ENCODE data around the gene NECTIN1. TPM values are rescaled to one million over a fixed set of nuclear protein-coding genes. Genes with fewer than 3 reads are reported as not detected.
A peak's percentile ranks its signal among the peaks of the same experiment; 100 is the strongest.

The NECTIN1 gene
- total and polyA plus RNA-seq, 2 donors (not counting 3 experiments of a cell fraction or from before 2014, with no cell fraction given), result 10.8 to 23.6 TPM

DNA sequence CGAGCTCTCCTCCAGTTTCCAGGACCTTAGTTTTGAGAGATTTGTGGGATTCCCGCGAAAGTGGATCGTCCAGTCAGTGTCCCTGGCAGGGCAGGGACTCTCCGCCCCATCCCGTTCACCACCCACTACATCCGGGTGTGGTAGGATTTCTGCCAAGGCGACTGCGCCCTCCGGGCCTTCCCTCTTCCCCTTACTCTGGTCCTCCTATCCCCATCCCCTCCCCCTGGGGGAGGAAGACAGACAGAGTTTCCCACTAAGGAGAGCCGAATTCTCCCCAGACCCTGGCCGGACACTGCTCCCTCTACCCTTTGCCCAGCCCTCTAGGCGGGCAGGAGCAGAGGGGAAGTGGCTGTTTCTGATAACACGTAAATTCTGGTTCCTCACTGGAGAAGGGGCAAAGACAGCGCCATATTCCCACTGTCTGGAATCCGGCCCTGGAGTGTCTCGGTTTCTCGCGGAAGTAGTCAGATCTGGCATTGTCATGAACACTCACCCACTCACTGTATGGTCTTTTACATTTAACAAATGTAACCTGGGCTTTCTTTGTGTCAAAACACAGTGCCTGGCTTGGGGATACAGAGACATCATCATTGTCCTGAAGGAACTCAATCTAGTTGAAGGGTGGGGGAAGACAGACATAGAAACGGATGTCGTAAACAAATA is 1.1 kb upstream of the NECTIN1 start:
- dilution Hi-C loops (cut with MboI; ENCODE audit: extremely low pct_ligation_motif_present, low sequenced_read_pairs), result no loop called here
- Histone ChIP-seq H3K9ac (replicated peaks; ENCODE audit: extremely low read depth, insufficient read depth, low read length) (no peak overlapping the region), H3K9me1 (replicated peaks; ENCODE audit: control insufficient read depth, extremely low read depth, insufficient read depth, low read length) (no peaks in the 10 kb centered on the region), H3K4me1 (ENCODE audit: control insufficient read depth, extremely low read depth, insufficient read depth, low read length) (peaks cover 32% of the 10 kb centered on the region), H2AFZ (ENCODE audit: low read depth, low read length) (peak overlapping the region; percentile 97), H4K20me1 (replicated peaks; ENCODE audit: control insufficient read depth, extremely low read depth, insufficient read depth, low read length) (no peaks in the 10 kb centered on the region), H3K27ac (ENCODE audit: insufficient read depth, low read depth, low read length) (peak overlapping the region; percentile 24), H3K36me3 (ENCODE audit: control insufficient read depth in 2 of 2, extremely low read depth in 1 of 2, insufficient read depth in 2 of 2, low read length in 2 of 2) (no peaks in the 10 kb centered on the region), H3K9me3 (replicated peaks; ENCODE audit: control insufficient read depth, insufficient read depth, low read length) (no peaks in the 10 kb centered on the region), H3K4me2 (ENCODE audit: insufficient read depth, low read length) (peak overlapping the region; percentile 73), H3K79me2 (ENCODE audit: control insufficient read depth, insufficient read depth, low read length) (peaks cover 2% of the 10 kb centered on the region), H3K27me3 (ENCODE audit: control insufficient read depth in 2 of 2, insufficient read depth in 2 of 2, low read length in 2 of 2) (no peaks in the 10 kb centered on the region), H3K4me3 (replicated peaks in 1 of 3; ENCODE audit: insufficient read depth in 1 of 3, low read depth in 1 of 3, low read length in 3 of 3) (peak overlapping the region; percentile 47 to 65 (median 52))
- CTCF ChIA-PET, result interaction anchor here (0.7 to 4.5 kb wide), 32 partner anchors 8 to 450 kb away, joined by 3 to 128 read pairs (median 6); no protein-coding TSS in a partner anchor
- DNase-seq (ENCODE audit: low read depth, low spot score), result peak; percentile 61
- TF ChIP-seq POLR2A (IDR thresholded peaks at IDR 0.05; ENCODE audit: low read depth, low read length) (peak; percentile 52), FOS (IDR thresholded peaks at IDR 0.05; ENCODE audit: borderline replicate concordance, insufficient read depth, low read length) (no peak), MYC (IDR thresholded peaks at IDR 0.05; ENCODE audit: low read depth, low read length) (no peak)
- peak; percentile 91 for FAIRE-seq
- no TSS peak for BruUV-seq (replicated peaks)
- POLR2A ChIA-PET, result interaction anchor here (1.2 to 1.4 kb wide), 2 partner anchors 35 to 59 kb away, joined by 4 to 5 read pairs; no protein-coding TSS in a partner anchor
- intact Hi-C loops (cut with micrococcal nuclease), result loop anchor here (1.0 to 5.0 kb wide), 10 partner anchors 9 to 482 kb away; partner anchors contain the start of gene OAF

DNA sequence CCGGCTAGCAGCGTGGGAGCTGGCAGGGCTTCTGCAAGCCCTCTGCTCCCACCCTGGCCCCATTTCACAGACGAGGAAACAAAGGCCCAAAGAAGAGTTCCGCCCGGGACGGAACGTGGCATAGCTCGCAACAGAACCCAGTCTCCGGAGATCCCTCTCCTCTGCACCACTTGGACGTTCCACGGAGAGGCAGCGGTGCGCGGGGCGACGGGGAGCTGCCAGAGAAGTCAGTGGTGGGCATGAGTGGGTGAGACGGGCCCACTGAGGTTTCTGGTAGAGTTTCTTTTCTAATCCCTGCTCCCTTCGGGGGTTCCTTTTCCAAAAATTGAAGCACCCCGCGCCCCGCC is 554 bp upstream of the NECTIN1 start:
- Histone ChIP-seq H2AFZ (ENCODE audit: low read depth, low read length) (peak overlapping the region; percentile 97), H3K9me3 (replicated peaks; ENCODE audit: control insufficient read depth, insufficient read depth, low read length) (no peaks in the 10 kb centered on the region), H3K27me3 (ENCODE audit: control insufficient read depth in 2 of 2, insufficient read depth in 2 of 2, low read length in 2 of 2) (no peaks in the 10 kb centered on the region), H3K79me2 (ENCODE audit: control insufficient read depth, insufficient read depth, low read length) (peaks cover 2% of the 10 kb centered on the region), H3K27ac (ENCODE audit: insufficient read depth, low read depth, low read length) (no peak overlapping the region), H3K4me1 (ENCODE audit: control insufficient read depth, extremely low read depth, insufficient read depth, low read length) (peaks cover 35% of the 10 kb centered on the region), H3K36me3 (ENCODE audit: control insufficient read depth in 2 of 2, extremely low read depth in 1 of 2, insufficient read depth in 2 of 2, low read length in 2 of 2) (no peaks in the 10 kb centered on the region), H4K20me1 (replicated peaks; ENCODE audit: control insufficient read depth, extremely low read depth, insufficient read depth, low read length) (no peaks in the 10 kb centered on the region), H3K4me3 (replicated peaks in 1 of 3; ENCODE audit: insufficient read depth in 1 of 3, low read depth in 1 of 3, low read length in 3 of 3) (peak overlapping the region; percentile 47 to 65 (median 52)), H3K9me1 (replicated peaks; ENCODE audit: control insufficient read depth, extremely low read depth, insufficient read depth, low read length) (no peaks in the 10 kb centered on the region), H3K9ac (replicated peaks; ENCODE audit: extremely low read depth, insufficient read depth, low read length) (peak overlapping the region; percentile 24), H3K4me2 (ENCODE audit: insufficient read depth, low read length) (peak overlapping the region; percentile 73)
- DNase-seq (ENCODE audit: low read depth, low spot score) (no peak), FAIRE-seq (peak; percentile 28)
- POLR2A ChIA-PET, result interaction anchor here (0.6 to 1.4 kb wide), 4 partner anchors 35 to 88 kb away, joined by 3 to 5 read pairs (median 4); no protein-coding TSS in a partner anchor
- intact Hi-C loops (cut with micrococcal nuclease) (loop anchor here (1.0 to 5.0 kb wide), 9 partner anchors 8 to 483 kb away; partner anchors contain the start of gene OAF), dilution Hi-C loops (cut with MboI; ENCODE audit: extremely low pct_ligation_motif_present, low sequenced_read_pairs) (no loop called here)
- CTCF ChIA-PET, result interaction anchor here (0.7 to 4.5 kb wide), 36 partner anchors 8 to 483 kb away, joined by 3 to 128 read pairs (median 6); no protein-coding TSS in a partner anchor
- TF ChIP-seq POLR2AphosphoS5 (IDR thresholded peaks at IDR 0.05; ENCODE audit: insufficient read depth, low read depth, low read length) (no peak), MYC (IDR thresholded peaks at IDR 0.05; ENCODE audit: low read depth, low read length) (no peak), JUN (IDR thresholded peaks at IDR 0.05; ENCODE audit: borderline replicate concordance, insufficient read depth, insufficient read length, low read depth) (no peak), POLR2A (IDR thresholded peaks at IDR 0.05; ENCODE audit: low read depth, low read length) (no peak), EZH2 (IDR thresholded peaks at IDR 0.05; ENCODE audit: borderline replicate concordance, low read depth, low read length, severe bottlenecking) (no peak)
- TF ChIP-seq, protein P1, sequence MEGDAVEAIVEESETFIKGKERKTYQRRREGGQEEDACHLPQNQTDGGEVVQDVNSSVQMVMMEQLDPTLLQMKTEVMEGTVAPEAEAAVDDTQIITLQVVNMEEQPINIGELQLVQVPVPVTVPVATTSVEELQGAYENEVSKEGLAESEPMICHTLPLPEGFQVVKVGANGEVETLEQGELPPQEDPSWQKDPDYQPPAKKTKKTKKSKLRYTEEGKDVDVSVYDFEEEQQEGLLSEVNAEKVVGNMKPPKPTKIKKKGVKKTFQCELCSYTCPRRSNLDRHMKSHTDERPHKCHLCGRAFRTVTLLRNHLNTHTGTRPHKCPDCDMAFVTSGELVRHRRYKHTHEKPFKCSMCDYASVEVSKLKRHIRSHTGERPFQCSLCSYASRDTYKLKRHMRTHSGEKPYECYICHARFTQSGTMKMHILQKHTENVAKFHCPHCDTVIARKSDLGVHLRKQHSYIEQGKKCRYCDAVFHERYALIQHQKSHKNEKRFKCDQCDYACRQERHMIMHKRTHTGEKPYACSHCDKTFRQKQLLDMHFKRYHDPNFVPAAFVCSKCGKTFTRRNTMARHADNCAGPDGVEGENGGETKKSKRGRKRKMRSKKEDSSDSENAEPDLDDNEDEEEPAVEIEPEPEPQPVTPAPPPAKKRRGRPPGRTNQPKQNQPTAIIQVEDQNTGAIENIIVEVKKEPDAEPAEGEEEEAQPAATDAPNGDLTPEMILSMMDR (IDR thresholded peaks at IDR 0.05; ENCODE audit: extremely low read depth in 1 of 2, insufficient read depth in 1 of 2, low read depth in 1 of 2, low read length in 2 of 2), result no peak
- TF ChIP-seq, protein P2, sequence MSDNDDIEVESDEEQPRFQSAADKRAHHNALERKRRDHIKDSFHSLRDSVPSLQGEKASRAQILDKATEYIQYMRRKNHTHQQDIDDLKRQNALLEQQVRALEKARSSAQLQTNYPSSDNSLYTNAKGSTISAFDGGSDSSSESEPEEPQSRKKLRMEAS (IDR thresholded peaks at IDR 0.05; ENCODE audit: insufficient read depth, insufficient read length), result no peak
- no TSS peak for BruUV-seq (replicated peaks)

All from endothelial cell of umbilical vein (primary cell).